Mammary epithelial cell (primary cell): Measurements from ENCODE around the gene SIAH3.

Source experiments
- EZH2 ChIP-seq: IDR thresholded peaks from 2 replicates; pipeline ENCODE4 v1.6.1; 2012; ENCODE audit warnings: low read length, inconsistent platforms, borderline replicate concordance
- TF ChIP-seq, protein P1 (sequence below), 2 donors: IDR thresholded peaks in 1 of 2; conservative IDR thresholded peaks in 1 of 2; 2 replicates each; pipeline ENCODE4 v1.5.1; 2011 to 2012; ENCODE audit warnings: inconsistent platforms in 2 of 2, low read length in 2 of 2, mild to moderate bottlenecking in 2 of 2, control low read depth in 1 of 2, low read depth in 1 of 2; ENCODE audit not compliant: insufficient read depth in 1 of 2; ENCODE audit errors: extremely low read depth in 1 of 2

DNA sequence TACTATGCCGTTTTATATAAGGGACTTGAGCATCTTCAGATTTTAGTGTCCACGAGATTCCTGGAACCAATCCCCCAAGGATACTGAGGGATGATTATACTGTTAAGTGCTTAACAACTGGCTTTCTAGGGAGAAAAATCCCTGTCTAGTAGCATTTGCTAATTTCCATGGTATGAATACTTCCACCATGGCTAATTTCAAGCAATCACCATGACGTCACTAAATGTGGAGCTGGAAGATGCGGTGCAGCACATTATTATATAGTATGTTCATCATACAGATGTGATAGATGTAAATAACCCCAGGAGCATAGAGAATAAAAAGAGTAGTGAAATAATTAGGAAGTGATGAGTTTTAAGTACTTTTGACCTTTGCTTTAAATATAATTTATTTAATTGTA lies 72.7 kb downstream of the SIAH3 start:
- TF ChIP-seq, protein P1, sequence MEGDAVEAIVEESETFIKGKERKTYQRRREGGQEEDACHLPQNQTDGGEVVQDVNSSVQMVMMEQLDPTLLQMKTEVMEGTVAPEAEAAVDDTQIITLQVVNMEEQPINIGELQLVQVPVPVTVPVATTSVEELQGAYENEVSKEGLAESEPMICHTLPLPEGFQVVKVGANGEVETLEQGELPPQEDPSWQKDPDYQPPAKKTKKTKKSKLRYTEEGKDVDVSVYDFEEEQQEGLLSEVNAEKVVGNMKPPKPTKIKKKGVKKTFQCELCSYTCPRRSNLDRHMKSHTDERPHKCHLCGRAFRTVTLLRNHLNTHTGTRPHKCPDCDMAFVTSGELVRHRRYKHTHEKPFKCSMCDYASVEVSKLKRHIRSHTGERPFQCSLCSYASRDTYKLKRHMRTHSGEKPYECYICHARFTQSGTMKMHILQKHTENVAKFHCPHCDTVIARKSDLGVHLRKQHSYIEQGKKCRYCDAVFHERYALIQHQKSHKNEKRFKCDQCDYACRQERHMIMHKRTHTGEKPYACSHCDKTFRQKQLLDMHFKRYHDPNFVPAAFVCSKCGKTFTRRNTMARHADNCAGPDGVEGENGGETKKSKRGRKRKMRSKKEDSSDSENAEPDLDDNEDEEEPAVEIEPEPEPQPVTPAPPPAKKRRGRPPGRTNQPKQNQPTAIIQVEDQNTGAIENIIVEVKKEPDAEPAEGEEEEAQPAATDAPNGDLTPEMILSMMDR (conservative IDR thresholded peaks at IDR 0.05 in 1 of 2, IDR thresholded peaks at IDR 0.05 in 1 of 2; ENCODE audit: extremely low read depth in 1 of 2, insufficient read depth in 1 of 2, low read depth in 1 of 2, low read length in 2 of 2), result no peak
- no peak for TF ChIP-seq EZH2
